BE2C (cell line): Measurements from ENCODE around the gene TRPC5OS. TPM values are rescaled to one million over a fixed set of nuclear protein-coding genes. Genes with fewer than 3 reads are reported as not detected.

Experiments
- DNase-seq: peaks from one replicate; pipeline ENCODE4 v3.0.0-alpha.2; 2020
- H3K27me3 ChIP-seq: fragments of 250-450 bp; sonication (Bioruptor Pico); 2 replicates; pipeline ENCODE4 v1.5.1; 2020; ENCODE audit warnings: mild to moderate bottlenecking
- H3K36me3 ChIP-seq: fragments of 250-450 bp; sonication (Bioruptor Pico); 2 replicates; pipeline ENCODE4 v1.5.1; 2020; ENCODE audit warnings: mild to moderate bottlenecking
- H3K4me1 ChIP-seq: fragments of 250-450 bp; sonication (Bioruptor Pico); 2 replicates; pipeline ENCODE4 v1.5.1; 2020
- H3K4me3 ChIP-seq: 2 replicates; pipeline ENCODE4 v1.5.1; 2011; ENCODE audit warnings: low read depth, low read length
- H3K9me3 ChIP-seq: fragments of 250-450 bp; sonication (Bioruptor Pico); 2 replicates; pipeline ENCODE4 v1.5.1; 2020
- CTCF ChIP-seq: IDR thresholded peaks from 2 replicates; pipeline ENCODE4 v1.5.1; 2012; ENCODE audit warnings: mild to moderate bottlenecking, low read depth, low read length
- polyA plus RNA-seq: library from polyadenylated mRNA; unstranded; fragments of >200 nt; gene quantifications from one replicate; pipeline ENCODE4 v1.2.1, GENCODE V29; 2012; ENCODE audit warnings: low read depth, missing spikeins; ENCODE audit not compliant: insufficient read length, insufficient read depth

Gene TRPC5OS
- not detected for polyA plus RNA-seq

GRCh38 chrX:111875881-111876280, at the start of gene TRPC5OS:
TSS of gene TRPC5OS (plus strand) at chrX:111876181. CDS start at chrX:111901850, 25,669 bp downstream.
- no peaks in the 10 kb centered on the region for H3K27me3 ChIP-seq
- no peaks in the 10 kb centered on the region for H3K4me1 ChIP-seq

GRCh38 chrX:111829345-111829744, 46.6 kb upstream of the TRPC5OS start:
- no peaks in the 10 kb centered on the region for H3K27me3 ChIP-seq
- no peaks in the 10 kb centered on the region for H3K9me3 ChIP-seq
- no peak for TF ChIP-seq CTCF
- H3K4me1 ChIP-seq: no peaks in the 10 kb centered on the region
- no peak overlapping the region for H3K4me3 ChIP-seq
- H3K36me3 ChIP-seq: no peaks in the 10 kb centered on the region
- no peak for DNase-seq

More at GRCh38 chrX:111875881-111876280, at the start of gene TRPC5OS:
- H3K9me3 ChIP-seq: no peaks in the 10 kb centered on the region
- TF ChIP-seq CTCF: no peak
- no peak for DNase-seq
- H3K36me3 ChIP-seq: no peaks in the 10 kb centered on the region
- no peak within 1 kb of the TSS for H3K4me3 ChIP-seq

GRCh38 chrX:111830571-111830970, 45.4 kb upstream of the TRPC5OS start:
- TF ChIP-seq CTCF: no peak
- H3K9me3 ChIP-seq: no peaks in the 10 kb centered on the region
- no peak overlapping the region for H3K4me3 ChIP-seq
- no peaks in the 10 kb centered on the region for H3K27me3 ChIP-seq
- DNase-seq: no peak
- H3K4me1 ChIP-seq: no peaks in the 10 kb centered on the region
- no peaks in the 10 kb centered on the region for H3K36me3 ChIP-seq

DNA sequence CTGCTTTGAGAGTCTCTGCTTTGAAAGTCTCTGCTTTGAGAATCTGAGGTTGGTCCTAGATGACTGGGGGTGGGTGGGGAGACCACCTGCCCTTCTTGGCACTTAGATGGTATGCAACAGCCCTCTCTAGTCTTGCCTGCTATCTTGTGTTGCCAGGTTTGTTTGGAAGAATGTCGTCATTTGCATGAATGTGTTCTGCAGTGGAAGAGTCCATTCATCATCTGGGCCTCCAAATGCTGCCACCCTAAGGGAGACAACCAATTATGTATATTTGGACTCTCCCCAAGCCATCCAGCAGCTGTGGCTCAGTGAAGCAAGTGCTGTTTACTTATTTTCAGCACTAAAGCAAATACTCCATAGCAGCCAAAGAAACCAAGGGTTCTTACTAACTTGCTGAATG, 44.6 kb upstream of the TRPC5OS start:
- Histone ChIP-seq H3K9me3 (no peaks in the 10 kb centered on the region), H3K4me1 (no peaks in the 10 kb centered on the region), H3K36me3 (no peaks in the 10 kb centered on the region), H3K27me3 (no peaks in the 10 kb centered on the region), H3K4me3 (no peak overlapping the region)
- DNase-seq: no peak
- no peak for TF ChIP-seq CTCF

GRCh38 chrX:111837197-111837596, 38.8 kb upstream of the TRPC5OS start:
- no peaks in the 10 kb centered on the region for H3K36me3 ChIP-seq
- no peaks in the 10 kb centered on the region for H3K27me3 ChIP-seq
- DNase-seq: no peak
- no peaks in the 10 kb centered on the region for H3K9me3 ChIP-seq
- TF ChIP-seq CTCF: no peak
- no peak overlapping the region for H3K4me3 ChIP-seq
- no peaks in the 10 kb centered on the region for H3K4me1 ChIP-seq

GRCh38 chrX:111847491-111848133, 28.4 kb upstream of the TRPC5OS start:
- H3K36me3 ChIP-seq: no peaks in the 10 kb centered on the region
- no peaks in the 10 kb centered on the region for H3K27me3 ChIP-seq
- no peaks in the 10 kb centered on the region for H3K9me3 ChIP-seq
- no peaks in the 10 kb centered on the region for H3K4me1 ChIP-seq
- DNase-seq: no peak
- no peak overlapping the region for H3K4me3 ChIP-seq
- no peak for TF ChIP-seq CTCF
